Endothelial cell of umbilical vein (primary cell): Measurements from ENCODE around the gene RAP1GAP. TPM values are rescaled to one million over a fixed set of nuclear protein-coding genes. Genes with fewer than 3 reads are reported as not detected.

Experiments used
- BruUV-seq: library from RNA; stranded (reverse); fragments of 400-500 nt; replicated peaks from 2 replicates; lab custom pipeline; 2021; lab: Mats Ljungman, UMichigan
- CTCF ChIA-PET: fragments of 300-600, 350-600 bp; sonication (Branson Sonifier 250); formaldehyde crosslinking; loops from one replicate; lab custom pipeline; 2021; ENCODE audit warnings: antibody characterized with exemption, inconsistent platforms; lab: Charles Lee
- POLR2A ChIA-PET: fragments of 300-600, 350-600 bp; sonication (Branson Sonifier 250); formaldehyde crosslinking; loops from one replicate; lab custom pipeline; 2021; ENCODE audit warnings: antibody characterized with exemption, inconsistent platforms; lab: Charles Lee
- DNase-seq: peaks from one replicate; pipeline ENCODE4 v3.0.0-alpha.2; 2011; ENCODE audit warnings: low read depth, low spot score
- FAIRE-seq: peaks from 2 replicates; lab custom pipeline; 2011; peaks lifted over from hg19 to GRCh38; lab: Jason Lieb, UNC
- H2AFZ ChIP-seq: 2 replicates; pipeline ENCODE4 v1.6.0; 2012; ENCODE audit warnings: low read depth, low read length, control low read depth, inconsistent platforms
- H3K27ac ChIP-seq: 2 replicates; pipeline ENCODE4 v1.5.1; 2011; ENCODE audit warnings: low read depth, mild to moderate bottlenecking, control low read depth, low read length, moderate library complexity; ENCODE audit not compliant: insufficient read depth
- H3K27me3 ChIP-seq, 2 experiments: 2 replicates each; pipeline versions ENCODE4 v1.6.0 to v1.6.1; 2011; ENCODE audit warnings: low read length in 2 of 2, mixed read lengths in 1 of 2; ENCODE audit not compliant: control insufficient read depth in 2 of 2, insufficient read depth in 2 of 2
- H3K36me3 ChIP-seq, 2 experiments: 2 replicates in 1 of 2; 3 replicates in 1 of 2; pipeline ENCODE4 v1.5.1; 2011; ENCODE audit warnings: low read length in 2 of 2, mild to moderate bottlenecking in 1 of 2, moderate library complexity in 1 of 2; ENCODE audit not compliant: control insufficient read depth in 2 of 2, insufficient read depth in 2 of 2; ENCODE audit errors: extremely low read depth in 1 of 2
- H3K4me1 ChIP-seq: 3 replicates; pipeline ENCODE4 v1.5.1; 2011; ENCODE audit warnings: mild to moderate bottlenecking, low read length; ENCODE audit not compliant: control insufficient read depth, insufficient read depth; ENCODE audit errors: extremely low read depth
- H3K4me2 ChIP-seq: 2 replicates; pipeline ENCODE4 v1.6.1; 2011; ENCODE audit warnings: low read length, control low read depth, mixed read lengths; ENCODE audit not compliant: insufficient read depth
- H3K4me3 ChIP-seq, 3 experiments: fragments of 200-600 bp in 1 of 3; sonication (generic), shearing (Covaris generic) in 1 of 3; replicated peaks in 1 of 3; 2 replicates each; pipeline ENCODE4 v1.5.1; 2011 to 2016; ENCODE audit warnings: control low read depth in 3 of 3, low read length in 3 of 3, mild to moderate bottlenecking in 2 of 3, inconsistent platforms in 1 of 3, low read depth in 1 of 3, moderate library complexity in 1 of 3; ENCODE audit not compliant: insufficient read depth in 1 of 3
- H3K79me2 ChIP-seq: 2 replicates; pipeline ENCODE4 v1.6.0; 2012; ENCODE audit warnings: low read length, inconsistent platforms; ENCODE audit not compliant: control insufficient read depth, insufficient read depth
- H3K9ac ChIP-seq: replicated peaks from 2 replicates; pipeline ENCODE3; 2011; ENCODE audit warnings: low read length, control low read depth; ENCODE audit not compliant: insufficient read depth; ENCODE audit errors: extremely low read depth
- H3K9me1 ChIP-seq: replicated peaks from 3 replicates; pipeline ENCODE4 v1.6.0; 2011; ENCODE audit warnings: mild to moderate bottlenecking, low read length; ENCODE audit not compliant: control insufficient read depth, insufficient read depth; ENCODE audit errors: extremely low read depth
- H3K9me3 ChIP-seq: replicated peaks from 2 replicates; pipeline ENCODE4 v1.5.1; 2012; ENCODE audit warnings: low read length, inconsistent platforms; ENCODE audit not compliant: control insufficient read depth, insufficient read depth
- H4K20me1 ChIP-seq: replicated peaks from 2 replicates; pipeline ENCODE3; 2011; ENCODE audit warnings: mild to moderate bottlenecking, low read length; ENCODE audit not compliant: control insufficient read depth, insufficient read depth; ENCODE audit errors: extremely low read depth
- CTCF ChIP-seq, 2 donors: IDR thresholded peaks; 1 replicate in 1 of 2; 2 replicates in 1 of 2; pipeline ENCODE4 v1.5.1; 2011; ENCODE audit warnings: low read length in 2 of 2, mild to moderate bottlenecking in 2 of 2, moderate library complexity in 2 of 2, control low read depth in 1 of 2, inconsistent platforms in 1 of 2, low read depth in 1 of 2; ENCODE audit not compliant: insufficient read depth in 1 of 2; ENCODE audit errors: extremely low read depth in 1 of 2
- EZH2 ChIP-seq: IDR thresholded peaks from 2 replicates; pipeline ENCODE4 v1.6.1; 2012; ENCODE audit warnings: borderline replicate concordance, low read depth, mild to moderate bottlenecking, moderate library complexity, low read length, inconsistent platforms; ENCODE audit not compliant: severe bottlenecking
- FOS ChIP-seq: IDR thresholded peaks from 2 replicates; pipeline ENCODE4 v1.6.1; 2011; ENCODE audit warnings: mild to moderate bottlenecking, low read length, moderate library complexity, borderline replicate concordance; ENCODE audit not compliant: insufficient read depth
- GATA2 ChIP-seq: IDR thresholded peaks from 2 replicates; pipeline ENCODE4 v1.7.0; 2011; ENCODE audit warnings: low read depth, mild to moderate bottlenecking, moderate library complexity, mixed read lengths, low read length; ENCODE audit not compliant: insufficient read length, insufficient read depth
- JUN ChIP-seq: IDR thresholded peaks from 2 replicates; pipeline ENCODE4 v1.6.1; 2011; ENCODE audit warnings: borderline replicate concordance, low read depth; ENCODE audit not compliant: insufficient read length, insufficient read depth
- MAX ChIP-seq: IDR thresholded peaks from 2 replicates; pipeline ENCODE4 v1.6.1; 2011; ENCODE audit not compliant: insufficient read depth, insufficient read length
- MYC ChIP-seq: IDR thresholded peaks from one replicate; pipeline ENCODE4 v1.6.1; 2011; ENCODE audit warnings: mild to moderate bottlenecking, low read depth, low read length
- POLR2A ChIP-seq: IDR thresholded peaks from 2 replicates; pipeline ENCODE4 v1.6.1; 2012; ENCODE audit warnings: low read depth, mild to moderate bottlenecking, control low read depth, low read length
- POLR2AphosphoS5 ChIP-seq: IDR thresholded peaks from 2 replicates; pipeline ENCODE4 v1.6.1; 2012; ENCODE audit warnings: low read depth, mild to moderate bottlenecking, control low read depth, low read length, moderate library complexity; ENCODE audit not compliant: insufficient read depth
- dilution Hi-C: fragments of 300-500 bp; cut with MboI; formaldehyde crosslinking; loops from one replicate; pipeline ENCODE4 v1.15.0; 2019; ENCODE audit warnings: low sequenced_read_pairs; ENCODE audit not compliant: extremely low pct_ligation_motif_present
- intact Hi-C: fragments of 100-400 bp; cut with micrococcal nuclease; formaldehyde crosslinking; loops from one replicate; pipeline ENCODE4 v1.10.0; 2022
- polyA plus RNA-seq, 4 experiments: library from polyadenylated mRNA; depleted of rRNA in 3 of 4; stranded (reverse) in 3 of 4; unstranded in 1 of 4; fragments of >200 nt; gene quantifications; 2 replicates each; pipeline versions ENCODE4 v1.2.1 to v1.2.3, GENCODE V29; 2011 to 2012; ENCODE audit warnings: missing spikeins in 1 of 4
- total RNA-seq: library from RNA; stranded (reverse); gene quantifications from 2 replicates; pipeline ENCODE4 v1.2.3, GENCODE V29; 2021

The RAP1GAP gene
- total and polyA plus RNA-seq, 2 donors (not counting 3 experiments of a cell fraction or from before 2014, with no cell fraction given) = 0.07 to 0.20 TPM

GRCh38 chr1:21584096-21584495 lies 85.1 kb downstream of the RAP1GAP start:
- Histone ChIP-seq H3K4me3 (no peak overlapping the region), H3K36me3 (no peaks in the 10 kb centered on the region), H3K9ac (no peak overlapping the region), H3K27me3 (peaks cover 0 to 15% of the 10 kb centered on the region in 2 experiments), H3K79me2 (no peaks in the 10 kb centered on the region), H4K20me1 (no peaks in the 10 kb centered on the region), H3K4me1 (peaks cover 12% of the 10 kb centered on the region), H3K4me2 (no peak overlapping the region), H3K9me3 (no peaks in the 10 kb centered on the region), H2AFZ (no peak overlapping the region), H3K9me1 (no peaks in the 10 kb centered on the region), H3K27ac (no peak overlapping the region)
- TF ChIP-seq EZH2 (no peak), POLR2A (no peak), CTCF (IDR thresholded peaks at IDR 0.05; ENCODE audit: extremely low read depth in 1 of 2, insufficient read depth in 1 of 2, low read depth in 1 of 2, low read length in 2 of 2) (no peak), GATA2 (no peak), POLR2AphosphoS5 (no peak), FOS (no peak), MYC (no peak), MAX (no peak), JUN (no peak)
- no peak for DNase-seq
- ChIA-PET POLR2A (no interaction called here), CTCF (interaction anchor here (1.4 kb wide), 1 partner anchor 13 kb away, joined by 4 read pairs; no protein-coding TSS in a partner anchor)
- intact Hi-C loops (no loop called here), dilution Hi-C loops (no loop called here)
- FAIRE-seq = no peak
- BruUV-seq = no TSS peak
